ENCODE data around the gene PPP1R18.

PPP1R18 gene

DNA sequence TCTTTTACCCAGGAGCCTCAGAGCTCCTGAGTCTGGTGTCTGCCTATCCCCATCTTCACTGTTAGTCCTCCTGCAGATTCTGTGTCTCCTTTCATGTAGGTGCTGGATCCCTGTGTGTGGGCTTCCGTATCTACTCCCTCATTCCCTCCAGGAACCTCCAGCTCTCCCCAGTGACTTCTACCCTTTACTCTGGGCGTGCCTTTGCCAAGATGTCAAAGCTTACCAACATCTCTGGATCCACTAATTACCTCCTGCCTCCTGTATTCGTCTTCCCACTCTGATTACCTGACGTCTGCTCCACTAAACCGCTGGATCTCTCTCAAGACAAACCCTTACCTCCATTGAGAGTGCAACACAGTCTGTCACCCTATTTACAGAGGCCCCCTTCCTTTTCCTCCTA lies 41.7 kb downstream of the PPP1R18 start:
- Histone ChIP-seq H3K4me1 (ENCODE audit: control insufficient read depth, insufficient read depth, low read length, poor library complexity, severe bottlenecking) (peaks cover 12% of the 10 kb centered on the region), H3K4me3 (ENCODE audit: insufficient read depth, low read depth, low read length, poor library complexity, severe bottlenecking) (no peak overlapping the region), H3K36me3 (ENCODE audit: control insufficient read depth, insufficient read depth, low read length) (no peaks in the 10 kb centered on the region), H3K9me3 (ENCODE audit: control insufficient read depth, low read length) (no peaks in the 10 kb centered on the region), H3K27me3 (replicated peaks; ENCODE audit: control insufficient read depth, insufficient read depth, low read length, poor library complexity, severe bottlenecking) (no peaks in the 10 kb centered on the region), H3K27ac (ENCODE audit: insufficient read depth, low read length, poor library complexity, severe bottlenecking) (no peak overlapping the region)
- DNase-seq = no peak

DNA sequence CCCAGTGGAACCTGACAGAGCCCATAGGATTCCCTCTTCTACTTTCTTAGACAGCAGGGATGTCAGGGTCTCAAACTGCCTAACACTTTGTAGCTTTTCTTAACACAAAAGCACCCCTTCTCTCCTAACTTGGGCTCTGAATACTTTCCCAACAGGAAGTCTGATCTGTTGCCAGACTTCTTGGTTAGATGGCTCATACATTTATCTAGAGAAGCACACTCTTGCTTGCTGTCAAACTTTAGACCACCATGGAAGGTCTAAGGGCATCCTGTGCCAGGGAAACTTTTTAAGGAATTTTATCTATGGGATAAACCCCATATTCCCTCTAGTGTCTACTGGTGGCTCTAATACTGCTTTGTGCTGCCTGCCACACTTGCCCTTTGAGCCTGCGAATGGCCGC lies 42.8 kb downstream of the PPP1R18 start:
- DNase-seq = no peak
- Histone ChIP-seq H3K36me3 (ENCODE audit: control insufficient read depth, insufficient read depth, low read length) (no peaks in the 10 kb centered on the region), H3K27me3 (replicated peaks; ENCODE audit: control insufficient read depth, insufficient read depth, low read length, poor library complexity, severe bottlenecking) (no peaks in the 10 kb centered on the region), H3K9me3 (ENCODE audit: control insufficient read depth, low read length) (no peaks in the 10 kb centered on the region), H3K4me3 (ENCODE audit: insufficient read depth, low read depth, low read length, poor library complexity, severe bottlenecking) (no peak overlapping the region), H3K27ac (ENCODE audit: insufficient read depth, low read length, poor library complexity, severe bottlenecking) (no peak overlapping the region), H3K4me1 (ENCODE audit: control insufficient read depth, insufficient read depth, low read length, poor library complexity, severe bottlenecking) (peaks cover 12% of the 10 kb centered on the region)

DNA sequence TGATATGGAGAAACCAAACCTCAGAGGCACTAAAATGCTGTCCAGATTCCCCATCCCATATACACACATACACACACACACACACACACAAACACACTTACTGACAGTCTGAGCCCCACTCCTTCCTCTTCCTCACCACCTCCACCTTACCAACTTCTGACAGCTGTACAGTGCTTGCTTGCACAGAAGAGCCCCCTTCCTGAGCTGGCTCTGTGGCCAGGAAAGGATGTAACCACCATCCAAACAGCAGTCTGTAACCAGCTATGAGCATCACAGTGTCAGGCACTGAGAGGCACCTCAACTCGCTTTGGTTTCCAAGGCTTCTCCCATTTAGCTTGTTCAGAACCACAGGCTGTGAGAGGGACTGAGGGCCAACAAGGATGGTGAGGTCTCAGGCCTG lies 45.4 kb downstream of the PPP1R18 start:
- H3K27ac ChIP-seq (ENCODE audit: insufficient read depth, low read length, poor library complexity, severe bottlenecking) = no peak overlapping the region
- H3K27me3 ChIP-seq (replicated peaks; ENCODE audit: control insufficient read depth, insufficient read depth, low read length, poor library complexity, severe bottlenecking) = no peaks in the 10 kb centered on the region
- no peaks in the 10 kb centered on the region for H3K9me3 ChIP-seq (ENCODE audit: control insufficient read depth, low read length)
- DNase-seq = no peak
- H3K4me3 ChIP-seq (ENCODE audit: insufficient read depth, low read depth, low read length, poor library complexity, severe bottlenecking) = no peak overlapping the region
- no peaks in the 10 kb centered on the region for H3K4me1 ChIP-seq (ENCODE audit: control insufficient read depth, insufficient read depth, low read length, poor library complexity, severe bottlenecking)
- H3K36me3 ChIP-seq (ENCODE audit: control insufficient read depth, insufficient read depth, low read length) = no peaks in the 10 kb centered on the region

DNA sequence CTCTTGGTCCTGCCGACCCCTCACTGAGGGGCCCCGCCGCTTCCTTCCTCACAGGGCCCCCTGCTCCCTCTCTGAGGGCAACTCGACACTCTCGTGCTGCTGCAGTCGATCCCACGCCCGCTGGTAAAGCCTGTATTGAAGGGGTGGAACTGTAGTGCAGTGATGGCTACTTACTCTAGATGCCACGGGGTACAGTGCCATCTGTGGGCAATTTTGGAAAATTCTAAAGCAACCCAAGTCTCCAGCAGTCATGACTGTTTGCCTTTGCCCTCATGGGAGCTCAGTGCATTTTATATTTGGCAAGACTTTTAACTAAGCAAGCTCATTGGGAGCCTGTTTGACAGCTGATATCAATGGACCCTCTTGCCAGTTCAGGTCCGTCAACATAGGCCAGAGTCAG lies 46.0 kb downstream of the PPP1R18 start:
- no peaks in the 10 kb centered on the region for H3K27me3 ChIP-seq (replicated peaks; ENCODE audit: control insufficient read depth, insufficient read depth, low read length, poor library complexity, severe bottlenecking)
- H3K36me3 ChIP-seq (ENCODE audit: control insufficient read depth, insufficient read depth, low read length) = no peaks in the 10 kb centered on the region
- DNase-seq = no peak
- no peaks in the 10 kb centered on the region for H3K9me3 ChIP-seq (ENCODE audit: control insufficient read depth, low read length)
- H3K27ac ChIP-seq (ENCODE audit: insufficient read depth, low read length, poor library complexity, severe bottlenecking) = no peak overlapping the region
- no peak overlapping the region for H3K4me3 ChIP-seq (ENCODE audit: insufficient read depth, low read depth, low read length, poor library complexity, severe bottlenecking)
- no peaks in the 10 kb centered on the region for H3K4me1 ChIP-seq (ENCODE audit: control insufficient read depth, insufficient read depth, low read length, poor library complexity, severe bottlenecking)

DNA sequence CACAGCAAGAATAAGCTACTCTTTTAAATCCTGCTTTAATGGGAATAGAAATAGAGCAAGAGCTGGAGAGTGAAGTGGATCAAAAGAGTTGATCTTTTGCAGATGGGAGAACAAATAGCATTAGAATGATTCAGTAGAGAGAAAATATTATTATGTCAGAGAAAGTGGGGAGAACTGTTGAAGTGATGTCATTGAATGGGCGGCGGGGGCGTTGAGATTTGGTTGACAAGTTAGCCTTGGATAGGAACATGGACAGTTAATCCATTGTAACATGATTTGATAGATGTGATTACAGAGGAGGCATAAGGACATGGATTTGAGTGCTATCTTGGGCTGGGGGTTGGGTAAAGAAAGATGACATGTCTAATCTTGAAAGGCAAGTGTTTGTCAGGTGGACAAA lies 50.6 kb downstream of the PPP1R18 start:
- H3K9me3 ChIP-seq (ENCODE audit: control insufficient read depth, low read length) = no peaks in the 10 kb centered on the region
- H3K27me3 ChIP-seq (replicated peaks; ENCODE audit: control insufficient read depth, insufficient read depth, low read length, poor library complexity, severe bottlenecking) = no peaks in the 10 kb centered on the region
- no peaks in the 10 kb centered on the region for H3K4me1 ChIP-seq (ENCODE audit: control insufficient read depth, insufficient read depth, low read length, poor library complexity, severe bottlenecking)
- no peaks in the 10 kb centered on the region for H3K36me3 ChIP-seq (ENCODE audit: control insufficient read depth, insufficient read depth, low read length)
- DNase-seq = no peak
- H3K27ac ChIP-seq (ENCODE audit: insufficient read depth, low read length, poor library complexity, severe bottlenecking) = no peak overlapping the region
- H3K4me3 ChIP-seq (ENCODE audit: insufficient read depth, low read depth, low read length, poor library complexity, severe bottlenecking) = no peak overlapping the region

DNA sequence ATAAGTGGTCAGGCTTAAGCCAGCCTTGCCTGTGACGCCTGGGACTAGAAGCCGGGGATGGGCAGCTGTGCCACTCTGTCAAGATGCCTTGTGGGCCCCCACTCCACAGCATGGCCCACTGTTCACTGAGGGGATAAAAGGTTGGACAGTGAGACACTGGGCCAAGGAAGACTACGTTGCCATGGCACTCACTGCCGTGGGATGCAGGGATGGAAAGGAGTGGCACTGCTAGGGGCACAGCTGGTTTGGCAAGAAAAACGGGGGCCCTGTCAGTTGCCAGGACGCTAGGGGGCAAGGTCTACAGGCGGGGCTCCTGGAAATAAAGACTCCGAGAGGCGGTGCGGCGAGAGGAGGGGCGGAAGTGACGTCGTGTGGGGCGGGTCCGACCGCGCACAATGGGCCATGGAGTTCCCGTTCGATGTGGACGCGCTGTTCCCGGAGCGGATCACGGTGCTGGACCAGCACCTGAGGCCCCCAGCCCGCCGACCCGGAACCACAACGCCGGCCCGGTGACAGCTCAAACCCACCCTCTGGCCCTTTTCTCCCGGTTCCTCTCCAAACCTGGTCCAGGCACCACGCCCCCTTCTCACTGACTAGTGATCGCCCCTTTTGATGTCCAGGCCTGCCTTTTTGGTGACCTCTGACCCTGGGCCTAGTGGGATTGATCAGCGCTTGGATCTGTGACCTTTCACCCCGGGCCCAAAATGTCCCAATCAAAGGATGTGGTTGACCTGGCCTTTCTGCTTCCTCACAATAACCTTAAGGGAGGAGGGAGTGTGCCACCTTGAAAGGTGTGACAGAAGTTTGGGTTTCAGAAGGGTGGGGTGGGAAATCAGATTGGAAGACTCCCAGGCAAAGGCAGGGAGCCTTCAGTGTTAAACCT lies 59.7 kb downstream of the PPP1R18 start, which contains the start of gene ATAT1:
TSS of gene ATAT1 (plus strand) at position 391 of the 883 bp plus-strand sequence.
- Histone ChIP-seq H3K36me3 (ENCODE audit: control insufficient read depth, insufficient read depth, low read length) (peaks cover 33% of the 10 kb centered on the region), H3K27me3 (replicated peaks; ENCODE audit: control insufficient read depth, insufficient read depth, low read length, poor library complexity, severe bottlenecking) (no peaks in the 10 kb centered on the region), H3K9me3 (ENCODE audit: control insufficient read depth, low read length) (no peaks in the 10 kb centered on the region), H3K4me3 (ENCODE audit: insufficient read depth, low read depth, low read length, poor library complexity, severe bottlenecking) (peak within 1 kb of the TSS; percentile 69), H3K4me1 (ENCODE audit: control insufficient read depth, insufficient read depth, low read length, poor library complexity, severe bottlenecking) (peaks cover 12% of the 10 kb centered on the region), H3K27ac (ENCODE audit: insufficient read depth, low read length, poor library complexity, severe bottlenecking) (peak within 1 kb of the TSS; percentile 87)
- peak; percentile 83 to 88 (median 84) for DNase-seq

Measured in effector memory CD4-positive, alpha-beta T cell (primary cell).